Lung (tissue), 12 donors: Measurements from ENCODE around the gene CDK5RAP3. TPM values are rescaled to one million over a fixed set of nuclear protein-coding genes. Genes with fewer than 3 reads are reported as not detected.

Experiments
- ATAC-seq: fragments of 200-7000 bp; cut with Tn5 transposase; one replicate; pipeline ENCODE4 v1.9.1; 2020; ENCODE audit warnings: moderate number of reproducible peaks; ENCODE audit not compliant: insufficient read depth, low FRiP score
- DNase-seq, 3 donors: peaks; one replicate each; pipeline ENCODE4 v3.0.0-alpha.2; 2013 to 2017
- H3K27ac ChIP-seq, 2 donors: one replicate each; pipeline ENCODE4 v1.5.1; 2013; ENCODE audit warnings: mild to moderate bottlenecking in 2 of 2, moderate library complexity in 2 of 2, control low read depth in 1 of 2, inconsistent platforms in 1 of 2, low read depth in 1 of 2, low read length in 1 of 2
- H3K27me3 ChIP-seq, 3 donors: one replicate each; pipeline ENCODE4 v1.5.1; 2013; ENCODE audit warnings: low read length in 2 of 3; ENCODE audit not compliant: control insufficient read depth in 3 of 3, insufficient read depth in 3 of 3
- H3K36me3 ChIP-seq, 4 donors: one replicate each; pipeline ENCODE4 v1.5.1; 2013; ENCODE audit warnings: low read length in 4 of 4, mild to moderate bottlenecking in 1 of 4, moderate library complexity in 1 of 4; ENCODE audit not compliant: control insufficient read depth in 4 of 4, insufficient read depth in 4 of 4
- H3K4me1 ChIP-seq, 5 donors: one replicate each; pipeline ENCODE4 v1.5.1; 2013; ENCODE audit warnings: low read length in 5 of 5, mild to moderate bottlenecking in 2 of 5, moderate library complexity in 1 of 5; ENCODE audit not compliant: control insufficient read depth in 5 of 5, insufficient read depth in 5 of 5
- H3K4me3 ChIP-seq: one replicate; pipeline ENCODE4 v1.5.1; 2013; ENCODE audit warnings: mild to moderate bottlenecking, control low read depth, moderate library complexity
- H3K9ac ChIP-seq, 2 donors: one replicate each; pipeline ENCODE4 v1.5.1; 2013; ENCODE audit warnings: low read length in 2 of 2, control low read depth in 1 of 2; ENCODE audit not compliant: insufficient read depth in 1 of 2
- H3K9me3 ChIP-seq, 4 donors: one replicate each; pipeline ENCODE4 v1.5.1; 2013; ENCODE audit warnings: low read length in 3 of 4, mild to moderate bottlenecking in 1 of 4, moderate library complexity in 1 of 4; ENCODE audit not compliant: control insufficient read depth in 4 of 4, insufficient read depth in 3 of 4
- WGBS, 2 donors: extraction: QIAGEN DNeasy Blood & Tissue Kit; methylation state at CpG; one replicate each; pipeline ENCODE4 v1.1.7; 2013; 5-methylcytosine and 5-hydroxymethylcytosine counted together
- polyA plus RNA-seq, 2 donors: library from polyadenylated mRNA; stranded (reverse); fragments of 200-250 nt; gene quantifications; one replicate each; pipeline ENCODE4 v1.2.1, GENCODE V29; 2013
- total RNA-seq, 2 donors: library from RNA; depleted of rRNA in 1 of 2; stranded (reverse); fragments of >200 nt in 1 of 2; gene quantifications; one replicate each; pipeline ENCODE4 v1.2.1, GENCODE V29; 2014 to 2021
- TF ChIP-seq, protein P1 (sequence below): IDR thresholded peaks from 2 replicates; pipeline ENCODE4 v1.5.1; 2012; ENCODE audit warnings: mild to moderate bottlenecking; ENCODE audit errors: control extremely low read depth, extremely low read depth
- donor health status: control.
- donor health status: control.
- donor health status: Bipolar disorder and iron deficiency.
- donor health status: healthy.
- donor health status: DM: yes; HTN: yes; CAD: no.

The CDK5RAP3 gene
- total and polyA plus RNA-seq, 4 donors, result 129 to 212 (median 153) TPM

DNA sequence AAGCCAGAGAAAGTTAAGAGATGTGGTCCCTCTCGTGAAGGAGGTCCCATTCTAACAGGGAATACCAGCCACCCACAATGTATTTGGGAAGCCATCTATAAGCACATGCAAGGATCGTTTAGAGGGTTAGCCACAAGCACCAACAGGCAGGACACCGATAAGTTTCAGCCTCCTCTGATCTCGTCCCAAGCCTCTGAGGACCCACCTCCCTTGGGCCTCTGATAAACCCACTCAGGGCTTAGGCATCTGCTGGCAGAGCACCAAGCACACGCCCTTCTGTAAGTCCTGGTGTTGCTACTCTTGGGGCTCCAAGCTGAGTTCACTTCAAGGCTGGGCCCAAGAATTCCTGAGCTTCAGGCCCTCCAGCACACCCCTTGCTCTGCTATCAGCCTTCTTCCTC, 35.0 kb upstream of the CDK5RAP3 start:
- peak; percentile 34 for ATAC-seq
- Histone ChIP-seq H3K27me3 (no peaks in the 10 kb centered on the region), H3K4me3 (no peak overlapping the region), H3K9ac (no peak overlapping the region), H3K27ac (no peak overlapping the region), H3K4me1 (peaks cover 0 to 11% (median 2%) of the 10 kb centered on the region in 5 donors), H3K9me3 (no peaks in the 10 kb centered on the region), H3K36me3 (peaks cover 0 to 4% (median under 1%) of the 10 kb centered on the region in 4 donors)
- DNase-seq, result no peak
- 64 to 83% methylated on average over 5 of the region's 5 CpGs for WGBS, 2 donors
- TF ChIP-seq, protein P1, sequence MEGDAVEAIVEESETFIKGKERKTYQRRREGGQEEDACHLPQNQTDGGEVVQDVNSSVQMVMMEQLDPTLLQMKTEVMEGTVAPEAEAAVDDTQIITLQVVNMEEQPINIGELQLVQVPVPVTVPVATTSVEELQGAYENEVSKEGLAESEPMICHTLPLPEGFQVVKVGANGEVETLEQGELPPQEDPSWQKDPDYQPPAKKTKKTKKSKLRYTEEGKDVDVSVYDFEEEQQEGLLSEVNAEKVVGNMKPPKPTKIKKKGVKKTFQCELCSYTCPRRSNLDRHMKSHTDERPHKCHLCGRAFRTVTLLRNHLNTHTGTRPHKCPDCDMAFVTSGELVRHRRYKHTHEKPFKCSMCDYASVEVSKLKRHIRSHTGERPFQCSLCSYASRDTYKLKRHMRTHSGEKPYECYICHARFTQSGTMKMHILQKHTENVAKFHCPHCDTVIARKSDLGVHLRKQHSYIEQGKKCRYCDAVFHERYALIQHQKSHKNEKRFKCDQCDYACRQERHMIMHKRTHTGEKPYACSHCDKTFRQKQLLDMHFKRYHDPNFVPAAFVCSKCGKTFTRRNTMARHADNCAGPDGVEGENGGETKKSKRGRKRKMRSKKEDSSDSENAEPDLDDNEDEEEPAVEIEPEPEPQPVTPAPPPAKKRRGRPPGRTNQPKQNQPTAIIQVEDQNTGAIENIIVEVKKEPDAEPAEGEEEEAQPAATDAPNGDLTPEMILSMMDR, result no peak

- ATAC-seq, result no peak
- TF ChIP-seq, protein P1, result no peak
- Histone ChIP-seq H3K9ac (no peak overlapping the region), H3K27ac (no peak overlapping the region), H3K9me3 (no peaks in the 10 kb centered on the region), H3K4me3 (no peak overlapping the region), H3K36me3 (peaks cover 0 to under 1% (median 0%) of the 10 kb centered on the region in 4 donors), H3K4me1 (peaks cover 3 to 15% (median 8%) of the 10 kb centered on the region in 5 donors), H3K27me3 (no peaks in the 10 kb centered on the region)
- DNase-seq, result no peak
- 81 to 88% methylated on average over 5 of the region's 5 CpGs for WGBS, 2 donors
Observed at GRCh38 chr17:47937941-47938340, 33.0 kb upstream of the CDK5RAP3 start.

- ATAC-seq (peak; percentile 98), DNase-seq (peak; percentile 92 to 96 (median 96))
- peaks cover 3 to 12% (median 8%) of the 10 kb centered on the region in 5 donors for H3K4me1 ChIP-seq
- no peaks in the 10 kb centered on the region for H3K9me3 ChIP-seq
- peaks cover 0 to 9% (median 0%) of the 10 kb centered on the region in 4 donors for H3K36me3 ChIP-seq
- TF ChIP-seq, protein P1, result no peak
- H3K27ac ChIP-seq, result peak within 1 kb of the TSS; percentile 67 to 84
- 1% methylated on average over 50 of the region's 50 CpGs for WGBS, 2 donors
- H3K4me3 ChIP-seq, result peak within 1 kb of the TSS; percentile 76
- no peaks in the 10 kb centered on the region for H3K27me3 ChIP-seq
- peak within 1 kb of the TSS; percentile 27 to 50 for H3K9ac ChIP-seq
Observed at GRCh38 chr17:47941246-47942095, 29.4 kb upstream of the CDK5RAP3 start, which contains the start of gene PNPO. Gene PNPO (plus strand): TSS chr17:47941571. CDS start chr17:47941676, 105 bp downstream.
